DMS79 (cell line): ENCODE results near the gene RAP1GDS1.
"Not testable (repeated sequence)": the region's sequence is repeated elsewhere in the genome, so short reads cannot be mapped to it uniquely, and the experiment has no call there.

Experiments
- DNase-seq: peaks from one replicate; lab custom pipeline; 2025; lab: John Stamatoyannopoulos, UW

Gene RAP1GDS1

DNA sequence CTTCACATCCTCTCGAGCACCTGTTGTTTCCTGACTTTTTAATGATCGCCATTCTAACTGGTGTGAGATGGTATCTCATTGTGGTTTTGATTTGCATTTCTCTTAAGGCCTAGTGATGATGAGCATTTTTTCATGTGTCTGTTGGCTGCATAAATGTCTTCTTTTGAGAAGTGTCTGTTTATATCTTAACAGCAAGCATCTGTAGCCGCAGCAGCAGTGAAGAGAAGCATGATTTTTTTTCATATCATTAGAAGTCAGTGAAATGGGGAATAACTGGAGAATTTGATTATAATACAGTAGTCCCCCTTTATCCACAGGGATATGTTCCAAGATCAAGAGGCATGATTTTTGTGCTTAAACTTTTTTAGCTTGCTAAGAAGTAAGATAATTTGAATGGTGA is 27.5 kb downstream of the RAP1GDS1 start:
- DNase-seq: not testable (repeated sequence)

- DNase-seq: no peak
Observed at GRCh38 chr4:98289375-98289774, 28.2 kb downstream of the RAP1GDS1 start.

- DNase-seq: no peak
Observed at GRCh38 chr4:98290511-98290910, 29.3 kb downstream of the RAP1GDS1 start.

DNA sequence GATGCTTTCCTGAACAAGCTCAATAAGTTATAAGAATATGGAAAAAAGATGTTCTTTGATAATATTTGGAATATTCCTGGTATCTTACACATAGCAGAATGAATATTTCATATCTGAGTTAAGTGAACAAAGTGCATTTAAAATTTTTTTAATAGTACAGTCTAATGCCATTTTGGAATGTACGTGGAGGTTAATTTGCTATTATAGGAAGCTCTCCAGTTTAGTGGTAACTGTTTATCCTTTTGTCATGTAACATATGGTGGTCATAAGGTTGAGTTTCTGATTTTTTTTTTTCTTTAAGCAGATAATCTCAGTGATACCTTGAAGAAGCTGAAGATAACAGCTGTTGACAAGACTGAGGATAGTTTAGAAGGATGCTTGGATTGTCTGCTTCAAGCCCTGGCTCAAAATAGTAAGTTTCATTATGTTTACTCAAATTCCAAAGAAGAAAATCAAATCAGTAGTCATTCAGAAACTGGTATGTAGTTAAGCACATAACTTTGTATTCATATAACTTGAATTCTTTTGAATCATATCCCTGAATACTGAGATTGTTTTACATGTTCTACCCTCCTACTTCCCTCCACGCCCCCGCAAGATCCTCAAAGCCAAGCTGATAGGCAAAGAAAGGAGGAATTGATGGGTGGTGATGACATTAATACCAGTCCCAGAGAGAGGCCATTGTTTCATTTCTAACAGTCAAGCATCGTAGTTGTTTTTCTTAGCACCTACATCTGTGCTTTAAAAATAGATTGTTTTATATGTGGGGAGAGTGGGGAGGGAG is 32.1 kb downstream of the RAP1GDS1 start:
- DNase-seq: no peak

GRCh38 chr4:98298022-98298421 is 36.8 kb downstream of the RAP1GDS1 start:
- DNase-seq: no peak

DNA sequence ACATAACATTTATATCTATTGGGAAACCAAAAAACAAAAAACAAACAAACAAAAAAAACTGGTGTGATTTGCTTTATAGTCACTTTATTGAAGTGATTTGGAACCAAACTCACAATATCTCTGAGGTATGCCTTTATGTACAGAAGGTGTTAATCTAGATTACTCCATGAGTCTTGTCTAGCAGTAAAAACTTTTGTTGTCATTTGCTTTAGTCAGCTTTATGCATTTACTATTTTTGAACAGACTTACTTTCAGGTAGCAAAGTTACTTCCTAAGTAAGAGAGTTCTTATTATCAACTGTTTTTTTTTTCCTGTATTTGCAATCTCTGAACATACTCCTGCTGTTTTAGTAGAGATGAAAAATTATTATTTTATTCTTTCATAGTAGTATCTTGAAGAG is 39.5 kb downstream of the RAP1GDS1 start:
- DNase-seq: no peak

DNA sequence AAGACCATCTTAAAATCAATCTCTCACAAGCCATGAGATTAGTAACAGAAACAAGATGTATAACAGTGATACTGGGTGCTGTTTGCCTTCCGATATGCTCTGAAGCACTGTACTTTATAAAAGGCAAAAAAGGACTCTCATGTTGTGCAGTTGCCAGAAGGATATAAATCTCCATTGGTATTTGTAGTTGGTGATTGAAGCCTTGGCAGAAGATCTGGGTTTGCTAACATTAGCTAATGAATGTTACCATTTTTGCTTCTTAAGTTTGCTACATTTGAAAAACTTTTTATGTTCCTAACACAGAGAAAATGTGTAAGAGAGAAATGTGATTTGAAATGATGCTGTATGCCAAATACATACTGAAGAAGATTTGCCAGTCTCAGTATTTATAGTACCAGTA is 44.4 kb downstream of the RAP1GDS1 start:
- no peak for DNase-seq

GRCh38 chr4:98310867-98311266 is 49.7 kb downstream of the RAP1GDS1 start:
- DNase-seq: no peak

DNA sequence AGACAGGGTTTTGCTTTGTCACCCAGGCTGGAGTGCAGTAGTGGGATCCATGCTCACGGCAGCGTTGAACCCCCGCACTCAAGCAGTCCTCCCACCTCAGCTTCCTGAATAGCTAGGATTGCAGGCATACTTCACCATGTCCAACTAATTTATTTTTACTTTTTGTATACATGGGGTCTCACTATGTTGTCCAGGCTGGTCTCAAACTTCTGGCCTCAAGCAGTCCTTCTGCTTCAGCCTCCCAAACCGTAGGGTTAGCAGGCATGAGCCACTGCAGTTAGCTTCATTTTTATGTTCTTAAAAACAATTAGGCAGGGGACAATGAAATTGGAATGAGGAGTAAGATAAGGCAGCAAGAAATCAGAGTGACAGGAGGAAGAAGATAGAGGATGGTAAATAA is 50.5 kb downstream of the RAP1GDS1 start:
- DNase-seq: no peak

- no peak for DNase-seq
Observed at GRCh38 chr4:98314791-98315565, 53.8 kb downstream of the RAP1GDS1 start.

DNA sequence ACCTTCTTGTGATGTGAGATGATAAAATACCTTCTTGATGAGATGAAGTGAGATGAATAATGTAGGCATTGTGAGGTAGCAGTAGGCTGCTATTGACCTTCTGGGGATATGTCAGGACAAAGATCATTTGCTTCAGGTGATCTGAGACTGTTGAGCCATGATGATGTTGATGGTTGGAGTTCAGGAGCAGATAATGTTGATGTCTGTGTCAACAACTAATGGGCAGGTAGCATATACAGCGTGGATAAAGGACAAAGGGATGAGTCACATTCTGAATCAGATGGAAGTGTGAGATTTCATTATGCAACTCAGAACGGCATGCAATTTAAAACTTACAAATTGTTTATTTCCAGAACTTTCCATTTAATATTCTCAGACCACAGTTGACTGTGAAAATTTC is 57.3 kb downstream of the RAP1GDS1 start:
- DNase-seq: no peak

DNA sequence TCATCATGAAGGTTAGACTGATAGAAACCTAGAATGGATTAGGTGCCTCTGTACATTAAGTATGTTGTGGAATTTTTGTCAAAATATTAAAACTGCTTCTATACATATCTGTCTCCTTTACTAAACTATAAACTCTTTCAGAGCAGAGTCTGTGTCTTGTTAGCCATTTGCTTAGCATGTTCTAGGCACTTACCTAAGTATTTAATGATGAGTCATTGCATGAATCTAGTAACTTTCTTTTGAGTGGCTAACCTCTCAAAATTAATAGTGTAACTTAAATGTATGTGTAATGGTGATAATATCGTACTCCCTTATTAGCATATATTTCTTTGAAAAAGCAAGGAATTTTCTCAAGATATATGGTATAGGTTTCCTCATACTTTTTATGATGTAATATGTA is 57.8 kb downstream of the RAP1GDS1 start:
- DNase-seq: no peak

DNA sequence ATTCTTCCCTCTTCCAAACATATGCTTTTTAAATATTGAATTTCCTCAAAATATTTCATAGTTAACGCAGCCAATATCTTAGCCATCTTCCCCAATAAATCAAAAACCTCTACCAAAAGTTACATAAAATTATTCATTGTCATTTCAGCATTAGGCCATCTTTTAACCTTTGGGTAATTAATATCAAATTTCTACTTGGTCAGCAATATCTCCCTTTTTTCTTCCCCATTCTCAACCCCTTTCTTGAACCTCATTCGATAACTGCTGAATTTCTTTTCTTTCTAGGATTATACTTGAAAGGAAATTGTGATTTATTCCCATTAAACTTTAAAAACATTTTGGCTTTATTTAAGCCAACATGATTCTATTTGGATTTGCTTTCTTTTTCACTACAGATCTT is 65.0 kb downstream of the RAP1GDS1 start:
- DNase-seq: no peak

GRCh38 chr4:98327694-98328093 is 66.5 kb downstream of the RAP1GDS1 start:
- DNase-seq: no peak

GRCh38 chr4:98329879-98330640 is 68.9 kb downstream of the RAP1GDS1 start:
- DNase-seq: not testable (repeated sequence)

- DNase-seq: no peak
Observed at GRCh38 chr4:98332017-98332416, 70.8 kb downstream of the RAP1GDS1 start.

GRCh38 chr4:98334461-98334860 is 73.3 kb downstream of the RAP1GDS1 start:
- DNase-seq: no peak

- no peak for DNase-seq
Observed at GRCh38 chr4:98338761-98339438, 77.7 kb downstream of the RAP1GDS1 start.

DNA sequence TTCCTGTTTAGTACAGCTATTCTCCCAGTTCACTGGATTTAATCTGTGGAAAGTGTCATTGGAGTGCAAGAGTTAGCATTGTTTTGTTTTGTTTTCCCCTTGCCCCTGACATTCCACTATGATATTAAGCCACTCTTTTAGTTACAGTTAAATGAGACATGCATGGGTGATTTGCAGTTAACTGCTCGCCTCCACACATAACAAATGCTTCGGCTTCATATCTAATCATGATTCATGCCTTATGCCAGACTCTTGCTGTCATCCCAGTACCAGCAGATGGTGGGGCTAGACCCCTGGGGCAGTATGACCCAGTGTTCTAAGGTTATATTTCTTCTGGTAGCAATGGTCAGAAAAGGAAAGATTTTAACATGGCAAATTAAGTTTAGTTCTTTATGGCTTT is 80.1 kb downstream of the RAP1GDS1 start:
- no peak for DNase-seq

GRCh38 chr4:98343626-98344025 is 82.4 kb downstream of the RAP1GDS1 start:
- DNase-seq: no peak

- DNase-seq: no peak
Observed at GRCh38 chr4:98345838-98346237, 84.7 kb downstream of the RAP1GDS1 start.

GRCh38 chr4:98352396-98352795 is 91.2 kb downstream of the RAP1GDS1 start:
- DNase-seq: no peak
